Transverse colon (tissue), 4 donors: ENCODE data around the gene ACOT11.

ENCODE experiments used
- POLR2A ChIP-seq: fragments of 450-650 bp; IDR thresholded peaks from one replicate; pipeline ENCODE4 v1.6.1; 2016; ENCODE audit warnings: antibody characterized with exemption, mild to moderate bottlenecking, moderate library complexity
- POLR2AphosphoS5 ChIP-seq, 3 donors: sonication (generic); formaldehyde crosslinking; IDR thresholded peaks; one replicate each; pipeline ENCODE4 v1.6.1; 2016; ENCODE audit warnings: antibody characterized with exemption in 3 of 3
- TF ChIP-seq, protein P1 (sequence below), 5 experiments: fragments of 200-600 bp in 3 of 5; fragments of 450-650 bp in 2 of 5; sonication (generic) in 3 of 5; IDR thresholded peaks; 1 replicate in 2 of 5; 2 replicates in 3 of 5; pipeline ENCODE4 v1.5.1; 2016 to 2017; ENCODE audit warnings: antibody characterized with exemption in 5 of 5, inconsistent platforms in 3 of 5, mild to moderate bottlenecking in 2 of 5, moderate library complexity in 1 of 5

GRCh38 chr1:54650417-54650816, 102.4 kb downstream of the ACOT11 start:
- TF ChIP-seq POLR2AphosphoS5 (IDR thresholded peaks at IDR 0.05) (no peak), POLR2A (no peak)
- TF ChIP-seq, protein P1, sequence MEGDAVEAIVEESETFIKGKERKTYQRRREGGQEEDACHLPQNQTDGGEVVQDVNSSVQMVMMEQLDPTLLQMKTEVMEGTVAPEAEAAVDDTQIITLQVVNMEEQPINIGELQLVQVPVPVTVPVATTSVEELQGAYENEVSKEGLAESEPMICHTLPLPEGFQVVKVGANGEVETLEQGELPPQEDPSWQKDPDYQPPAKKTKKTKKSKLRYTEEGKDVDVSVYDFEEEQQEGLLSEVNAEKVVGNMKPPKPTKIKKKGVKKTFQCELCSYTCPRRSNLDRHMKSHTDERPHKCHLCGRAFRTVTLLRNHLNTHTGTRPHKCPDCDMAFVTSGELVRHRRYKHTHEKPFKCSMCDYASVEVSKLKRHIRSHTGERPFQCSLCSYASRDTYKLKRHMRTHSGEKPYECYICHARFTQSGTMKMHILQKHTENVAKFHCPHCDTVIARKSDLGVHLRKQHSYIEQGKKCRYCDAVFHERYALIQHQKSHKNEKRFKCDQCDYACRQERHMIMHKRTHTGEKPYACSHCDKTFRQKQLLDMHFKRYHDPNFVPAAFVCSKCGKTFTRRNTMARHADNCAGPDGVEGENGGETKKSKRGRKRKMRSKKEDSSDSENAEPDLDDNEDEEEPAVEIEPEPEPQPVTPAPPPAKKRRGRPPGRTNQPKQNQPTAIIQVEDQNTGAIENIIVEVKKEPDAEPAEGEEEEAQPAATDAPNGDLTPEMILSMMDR (IDR thresholded peaks at IDR 0.05) = no peak
